ENCODE measurements around the gene ZMYND11.
"Not testable (repeated sequence)": the region's sequence is repeated elsewhere in the genome, so short reads cannot be mapped to it uniquely, and the experiment has no call there.

GRCh38 chr10:300580-300979, 165.3 kb downstream of the ZMYND11 start:
- not testable (repeated sequence) for TF ChIP-seq CTCF (optimal IDR thresholded peaks at IDR 0.05 in 1 of 3, IDR thresholded peaks at IDR 0.05 in 1 of 3, conservative IDR thresholded peaks at IDR 0.05 in 1 of 3; ENCODE audit: extremely low read depth in 1 of 3, insufficient read depth in 2 of 3, low read length in 3 of 3); EZH2 (IDR thresholded peaks at IDR 0.05; ENCODE audit: low read length)

Data from keratinocyte (primary cell).